ENCODE measurements around the gene TRIM8. TPM values are rescaled to one million over a fixed set of nuclear protein-coding genes. Genes with fewer than 3 reads are reported as not detected.
A peak's percentile ranks its signal among the peaks of the same experiment; 100 is the strongest.

The TRIM8 gene
- total RNA-seq, 6 experiments from 2014 or later = 34.7 to 99.8 (median 41.2) TPM

- no peaks in the 10 kb centered on the region for H3K27me3 ChIP-seq
- peaks cover 0 to 5% (median 0%) of the 10 kb centered on the region in 4 donors for H3K4me1 ChIP-seq
- H3K27ac ChIP-seq = no peak overlapping the region
- 75% methylated on average over 5 of the region's 9 CpGs for WGBS (ENCODE audit: insufficient coverage, low coverage, low lambda C conversion rate, missing lambda C conversion rate)
- intact Hi-C loops (cut with DNase I) = no loop called here
- TF ChIP-seq, protein P1, sequence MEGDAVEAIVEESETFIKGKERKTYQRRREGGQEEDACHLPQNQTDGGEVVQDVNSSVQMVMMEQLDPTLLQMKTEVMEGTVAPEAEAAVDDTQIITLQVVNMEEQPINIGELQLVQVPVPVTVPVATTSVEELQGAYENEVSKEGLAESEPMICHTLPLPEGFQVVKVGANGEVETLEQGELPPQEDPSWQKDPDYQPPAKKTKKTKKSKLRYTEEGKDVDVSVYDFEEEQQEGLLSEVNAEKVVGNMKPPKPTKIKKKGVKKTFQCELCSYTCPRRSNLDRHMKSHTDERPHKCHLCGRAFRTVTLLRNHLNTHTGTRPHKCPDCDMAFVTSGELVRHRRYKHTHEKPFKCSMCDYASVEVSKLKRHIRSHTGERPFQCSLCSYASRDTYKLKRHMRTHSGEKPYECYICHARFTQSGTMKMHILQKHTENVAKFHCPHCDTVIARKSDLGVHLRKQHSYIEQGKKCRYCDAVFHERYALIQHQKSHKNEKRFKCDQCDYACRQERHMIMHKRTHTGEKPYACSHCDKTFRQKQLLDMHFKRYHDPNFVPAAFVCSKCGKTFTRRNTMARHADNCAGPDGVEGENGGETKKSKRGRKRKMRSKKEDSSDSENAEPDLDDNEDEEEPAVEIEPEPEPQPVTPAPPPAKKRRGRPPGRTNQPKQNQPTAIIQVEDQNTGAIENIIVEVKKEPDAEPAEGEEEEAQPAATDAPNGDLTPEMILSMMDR (IDR thresholded peaks at IDR 0.05) = no peak
- TF ChIP-seq POLR2A (IDR thresholded peaks at IDR 0.05) = no peak
- H3K9me3 ChIP-seq = no peaks in the 10 kb centered on the region
- DNase-seq = peak in 1 of 3 donors; percentile 46
- no peak overlapping the region for H3K4me3 ChIP-seq
- H3K36me3 ChIP-seq = no peaks in the 10 kb centered on the region
- no peak for ATAC-seq
Measured at GRCh38 chr10:102670065-102670670, 25.9 kb downstream of the TRIM8 start.

DNA sequence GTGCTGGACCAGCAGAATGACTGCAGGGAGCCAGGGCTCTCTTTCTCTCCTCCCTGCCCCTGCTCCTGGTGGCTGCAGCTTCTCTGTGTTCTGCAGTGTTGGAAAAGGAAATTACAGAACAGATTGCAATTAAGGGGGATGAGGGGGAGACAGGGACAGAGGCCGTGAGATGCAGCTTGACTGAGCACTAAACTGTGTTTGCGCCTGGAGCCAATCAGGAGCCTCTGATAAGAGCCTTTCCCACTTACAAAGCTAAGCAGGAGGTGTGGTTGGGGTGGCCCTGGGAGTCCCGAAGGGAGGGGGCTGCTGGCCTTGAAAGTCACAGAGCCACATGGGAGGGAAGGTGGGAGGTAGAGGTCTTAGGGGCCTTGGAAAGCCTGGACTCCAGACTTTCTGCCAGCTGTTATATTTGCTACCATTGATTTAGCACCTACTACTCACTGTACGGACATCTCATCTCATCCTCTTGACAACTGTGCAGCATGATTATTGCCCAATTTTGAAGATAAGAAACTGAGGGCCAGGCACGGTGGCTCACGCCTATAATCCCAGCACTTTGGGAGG is 26.7 kb downstream of the TRIM8 start:
- 71% methylated on average over 1 of the region's 6 CpGs for WGBS (ENCODE audit: insufficient coverage, low coverage, low lambda C conversion rate, missing lambda C conversion rate)
- Histone ChIP-seq H3K4me1 (peaks cover 0 to 12% (median 0%) of the 10 kb centered on the region in 4 donors), H3K9me3 (no peaks in the 10 kb centered on the region), H3K4me3 (no peak overlapping the region), H3K27ac (no peak overlapping the region), H3K36me3 (no peaks in the 10 kb centered on the region), H3K27me3 (no peaks in the 10 kb centered on the region)
- ATAC-seq (no peak), DNase-seq (peak in 1 of 3 donors; percentile 41)
- intact Hi-C loops (cut with DNase I) = no loop called here
- TF ChIP-seq, protein P1 (IDR thresholded peaks at IDR 0.05) = no peak
- TF ChIP-seq POLR2A (IDR thresholded peaks at IDR 0.05) = no peak

- Histone ChIP-seq H3K4me3 (peak overlapping the region in 1 of 3 donors; percentile 1), H3K36me3 (no peaks in the 10 kb centered on the region), H3K27me3 (no peaks in the 10 kb centered on the region), H3K4me1 (peaks cover 0 to 20% (median 0%) of the 10 kb centered on the region in 4 donors), H3K27ac (peak overlapping the region in 2 of 3 donors; percentile 47 to 53), H3K9me3 (no peaks in the 10 kb centered on the region)
- ATAC-seq (no peak), DNase-seq (no peak)
- TF ChIP-seq, protein P1 (IDR thresholded peaks at IDR 0.05) = no peak
- TF ChIP-seq POLR2A (IDR thresholded peaks at IDR 0.05) = no peak
- intact Hi-C loops (cut with DNase I) = no loop called here
- WGBS (ENCODE audit: insufficient coverage, low coverage, low lambda C conversion rate, missing lambda C conversion rate) = 60% methylated on average over 8 of the region's 13 CpGs
Measured at GRCh38 chr10:102673236-102673818, 29.0 kb downstream of the TRIM8 start.

- Histone ChIP-seq H3K4me3 (peak overlapping the region in 2 of 3 donors; percentile 1 to 19), H3K9me3 (no peaks in the 10 kb centered on the region), H3K36me3 (no peaks in the 10 kb centered on the region), H3K27ac (peak overlapping the region; percentile 26 to 53 (median 47)), H3K4me1 (peaks cover 0 to 20% (median 0%) of the 10 kb centered on the region in 4 donors), H3K27me3 (no peaks in the 10 kb centered on the region)
- no peak for TF ChIP-seq POLR2A (IDR thresholded peaks at IDR 0.05)
- TF ChIP-seq, protein P1 (IDR thresholded peaks at IDR 0.05) = no peak
- intact Hi-C loops (cut with DNase I) = no loop called here
- ATAC-seq (peak; percentile 39 to 58 (median 42)), DNase-seq (peak in 2 of 3 donors; percentile 51 to 65)
- 40% methylated on average over 15 of the region's 19 CpGs for WGBS (ENCODE audit: insufficient coverage, low coverage, low lambda C conversion rate, missing lambda C conversion rate)
Measured at GRCh38 chr10:102673819-102674511, 29.7 kb downstream of the TRIM8 start.
